Kasumi-1 (cell line): ENCODE measurements around the gene OR2T8.

Source experiments
- DNase-seq, 2 experiments: peaks; one replicate each; lab custom pipeline; 2025; lab: John Stamatoyannopoulos, UW

The OR2T8 gene

DNA sequence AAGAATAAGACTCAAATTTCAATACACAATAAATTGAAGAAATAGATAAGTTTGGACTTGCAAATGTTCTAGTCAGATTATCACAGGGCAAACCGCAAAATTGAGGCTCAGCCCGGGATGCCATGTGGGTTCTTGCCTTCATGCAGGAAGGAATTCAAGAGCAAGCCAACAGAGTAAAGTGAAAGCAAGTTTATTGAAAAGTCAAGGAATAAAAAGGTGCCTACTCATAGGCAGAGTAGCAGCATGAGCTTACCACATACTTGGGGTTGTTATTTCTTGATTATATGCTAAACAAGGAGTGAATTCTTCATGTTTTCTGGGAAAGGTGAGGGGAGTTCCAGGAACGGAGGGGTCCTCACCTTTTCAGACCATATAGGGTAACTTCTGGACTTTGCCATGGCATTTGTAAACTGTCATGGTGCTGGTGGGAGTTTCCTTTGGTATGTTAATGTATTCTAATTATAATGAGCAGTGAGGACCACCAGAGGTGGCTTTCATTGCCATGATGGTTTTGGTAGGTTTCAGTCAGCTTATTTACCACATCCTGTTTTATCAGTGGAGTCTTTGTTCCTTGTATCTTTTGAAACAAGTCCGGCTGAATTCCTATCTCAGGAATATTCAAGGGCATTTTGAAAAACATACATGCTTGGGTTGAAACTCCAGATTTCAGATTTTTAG, 43.0 kb downstream of the OR2T8 start:
- DNase-seq, result no peak

DNA sequence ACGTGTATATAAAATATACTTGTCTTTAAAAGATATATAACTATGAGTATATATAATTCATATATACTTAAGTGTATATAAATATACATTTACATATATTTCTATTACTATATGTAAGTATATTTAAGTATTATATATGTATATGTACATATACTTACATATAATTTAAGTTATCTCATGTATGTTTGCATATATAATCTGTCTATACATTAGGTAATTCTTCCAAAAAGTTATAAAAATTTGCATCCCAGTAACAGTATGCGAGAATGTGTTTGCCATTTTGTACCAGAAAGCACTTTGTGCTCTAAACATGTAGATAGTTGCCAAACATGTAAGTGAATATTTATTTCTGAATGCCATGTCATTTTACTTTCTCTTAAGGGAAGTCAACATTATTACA, 44.9 kb downstream of the OR2T8 start, which contains the start of gene OR2AK2:
TSS of gene OR2AK2 (plus strand) at position 301 of the 400 bp plus-strand sequence. CDS start 144 bp downstream, outside the sequence.
- DNase-seq, result no peak

- DNase-seq, result no peak
Measured at GRCh38 chr1:247966532-247967204, 46.6 kb downstream of the OR2T8 start.
